GM21619 (cell line): ENCODE results near the gene CDC20.
A peak's percentile ranks its signal among the peaks of the same experiment; 100 is the strongest.
"Not testable (repeated sequence)": the region's sequence is repeated elsewhere in the genome, so short reads cannot be mapped to it uniquely, and the experiment has no call there.

Experiments used
- ATAC-seq: cut with Tn5 transposase; IDR thresholded peaks from one replicate; pipeline ENCODE4 v1.9.1; 2021; ENCODE audit not compliant: unreplicated experiment

The CDC20 gene

GRCh38 chr1:43377831-43378230 is 19.1 kb downstream of the CDC20 start:
- ATAC-seq: no peak

GRCh38 chr1:43379476-43379875 is 20.7 kb downstream of the CDC20 start:
- no peak for ATAC-seq

GRCh38 chr1:43381612-43382011 is 22.8 kb downstream of the CDC20 start:
- ATAC-seq: no peak

- ATAC-seq: no peak
Measured at GRCh38 chr1:43382027-43382779, 23.4 kb downstream of the CDC20 start.

- ATAC-seq: no peak
Measured at GRCh38 chr1:43383449-43383848, 24.7 kb downstream of the CDC20 start.

GRCh38 chr1:43386676-43387075 is 27.9 kb downstream of the CDC20 start:
- ATAC-seq: no peak

- ATAC-seq: no peak
Measured at GRCh38 chr1:43387976-43388599, 29.3 kb downstream of the CDC20 start.

GRCh38 chr1:43388613-43389012 is 29.8 kb downstream of the CDC20 start:
- ATAC-seq: no peak

- peak; percentile 83 for ATAC-seq
Measured at GRCh38 chr1:43389326-43390313, 30.8 kb downstream of the CDC20 start, which contains the start of the genes MED8 and SZT2. Gene MED8, minus strand, starts transcription at chr1:43389800. Its CDS starts 36 bp downstream, at chr1:43389764. Gene SZT2, plus strand, starts transcription at chr1:43389899. Its CDS starts 70 bp downstream, at chr1:43389969.

- no peak for ATAC-seq
Measured at GRCh38 chr1:43392702-43393101, 33.9 kb downstream of the CDC20 start.

- ATAC-seq: no peak
Measured at GRCh38 chr1:43395523-43395922, 36.7 kb downstream of the CDC20 start.

- no peak for ATAC-seq
Measured at GRCh38 chr1:43396059-43396458, 37.3 kb downstream of the CDC20 start.

- no peak for ATAC-seq
Measured at GRCh38 chr1:43398227-43398626, 39.4 kb downstream of the CDC20 start.

- not testable (repeated sequence) for ATAC-seq
Measured at GRCh38 chr1:43400441-43400840, 41.7 kb downstream of the CDC20 start.

- no peak for ATAC-seq
Measured at GRCh38 chr1:43402089-43402865, 43.5 kb downstream of the CDC20 start.

- no peak for ATAC-seq
Measured at GRCh38 chr1:43404353-43404752, 45.6 kb downstream of the CDC20 start.

GRCh38 chr1:43405219-43405875 is 46.6 kb downstream of the CDC20 start:
- ATAC-seq: no peak

- ATAC-seq: no peak
Measured at GRCh38 chr1:43405876-43406234, 47.1 kb downstream of the CDC20 start.

GRCh38 chr1:43410571-43410970 is 51.8 kb downstream of the CDC20 start:
- no peak for ATAC-seq
